GM12878 (cell line): ENCODE data around the gene GIPC3. TPM values are rescaled to one million over a fixed set of nuclear protein-coding genes. Genes with fewer than 3 reads are reported as not detected.

Source experiments
- ATAC-seq: fragments of 200-7000 bp; cut with Tn5 transposase; 3 replicates; pipeline ENCODE4 v1.9.1; 2020; ENCODE audit warnings: mild to moderate bottlenecking, moderate library complexity
- BruUV-seq: library from RNA; stranded (reverse); fragments of 400-500 nt; replicated peaks from 2 replicates; lab custom pipeline; 2021; lab: Mats Ljungman, UMichigan
- CTCF ChIA-PET: fragments of 300-600 bp; sonication (Branson Sonifier 250); formaldehyde crosslinking; extraction: SDS; loops from one replicate; lab custom pipeline; 2021; ENCODE audit warnings: inconsistent platforms; lab: Yijun Ruan, JAX
- POLR2A ChIA-PET: fragments of 350-600 bp; formaldehyde crosslinking; extraction: SDS; loops from one replicate; lab custom pipeline; 2021; ENCODE audit warnings: inconsistent platforms; lab: Charles Lee
- RAD21 ChIA-PET: fragments of 300-600 bp; sonication (Branson Sonifier 250); formaldehyde crosslinking; loops from one replicate; lab custom pipeline; 2023; ENCODE audit warnings: antibody characterized with exemption; ENCODE audit not compliant: unreplicated experiment; lab: Charles Lee
- SMC1A ChIA-PET: fragments of 300-600 bp; sonication (Branson Sonifier 250); formaldehyde crosslinking; loops from one replicate; lab custom pipeline; 2023; ENCODE audit not compliant: unreplicated experiment, uncharacterized antibody; lab: Charles Lee
- DNase-seq: peaks from one replicate; pipeline ENCODE4 v3.0.0-alpha.2; 2011; ENCODE audit warnings: low read depth, low spot score
- FAIRE-seq: peaks from 3 replicates; lab custom pipeline; 2011; peaks lifted over from hg19 to GRCh38; lab: Jason Lieb, UNC
- H2AFZ ChIP-seq: 2 replicates; pipeline ENCODE4 v1.6.0; 2011; ENCODE audit warnings: low read depth, low read length, control low read depth; ENCODE audit not compliant: control insufficient read depth
- H3K27ac ChIP-seq: 2 replicates; pipeline ENCODE4 v1.5.1; 2011; ENCODE audit warnings: control low read depth; ENCODE audit not compliant: control insufficient read depth, insufficient read depth
- H3K27me3 ChIP-seq, 2 experiments: replicated peaks in 1 of 2; 2 replicates each; pipeline versions ENCODE4 v1.6.0 to v1.6.1; 2011; ENCODE audit warnings: low read length in 1 of 2; ENCODE audit not compliant: control insufficient read depth in 2 of 2, insufficient read depth in 2 of 2
- H3K36me3 ChIP-seq, 2 experiments: 2 replicates each; pipeline ENCODE4 v1.5.1; 2011; ENCODE audit warnings: low read length in 1 of 2; ENCODE audit not compliant: control insufficient read depth in 2 of 2, insufficient read depth in 2 of 2
- H3K4me1 ChIP-seq: 2 replicates; pipeline ENCODE4 v1.6.1; 2011; ENCODE audit warnings: mild to moderate bottlenecking, low read length, moderate library complexity, mixed read lengths; ENCODE audit not compliant: control insufficient read depth, insufficient read depth
- H3K4me2 ChIP-seq: 2 replicates; pipeline ENCODE4 v1.6.0; 2011; ENCODE audit warnings: control low read depth; ENCODE audit not compliant: control insufficient read depth, insufficient read depth
- H3K4me3 ChIP-seq: fragments of 200-600 bp; sonication (generic); 2 replicates; pipeline ENCODE4 v1.5.1; 2016
- H3K79me2 ChIP-seq: 2 replicates; pipeline ENCODE4 v1.6.0; 2011; ENCODE audit warnings: low read length; ENCODE audit not compliant: control insufficient read depth, insufficient read depth
- H3K9ac ChIP-seq: 2 replicates; pipeline ENCODE4 v1.8.0; 2011; ENCODE audit warnings: low read length, control low read depth, mixed read lengths; ENCODE audit not compliant: control insufficient read depth, insufficient read depth
- H3K9me3 ChIP-seq: replicated peaks from 3 replicates; pipeline ENCODE4 v1.5.1; 2011; ENCODE audit warnings: mild to moderate bottlenecking, low read length; ENCODE audit not compliant: control insufficient read depth, insufficient read depth
- H4K20me1 ChIP-seq: 2 replicates; pipeline ENCODE4 v1.6.0; 2011; ENCODE audit not compliant: control insufficient read depth, insufficient read depth
- BCL11A ChIP-seq: IDR thresholded peaks from 2 replicates; pipeline ENCODE4 v1.6.1; 2011; ENCODE audit warnings: low read depth, low read length
- CBFB ChIP-seq: IDR thresholded peaks from 2 replicates; pipeline ENCODE4 v1.6.1; 2016; ENCODE audit warnings: antibody characterized with exemption, low read depth
- CHD4 ChIP-seq: fragments of 200-600 bp; sonication (generic); IDR thresholded peaks from 2 replicates; pipeline ENCODE4 v1.6.1; 2016; ENCODE audit warnings: mild to moderate bottlenecking
- KAT2A ChIP-seq: conservative IDR thresholded peaks from 2 replicates; pipeline ENCODE4 v1.6.1; 2011; ENCODE audit warnings: low read depth, low read length; ENCODE audit not compliant: control insufficient read depth
- MEF2B ChIP-seq: fragments of 450-650 bp; IDR thresholded peaks from 2 replicates; pipeline ENCODE4 v1.6.1; 2018; ENCODE audit warnings: mild to moderate bottlenecking, moderate library complexity; ENCODE audit not compliant: partially characterized antibody, poor library complexity, severe bottlenecking
- MXI1 ChIP-seq: fragments of 150-350 bp; IDR thresholded peaks from 2 replicates; pipeline ENCODE4 v1.6.1; 2011; ENCODE audit warnings: low read depth, mild to moderate bottlenecking, inconsistent platforms, low read length, improper control_type of control experiment
- NR2F1 ChIP-seq: fragments of 450-650 bp; conservative IDR thresholded peaks from 2 replicates; pipeline ENCODE4 v1.6.1; 2017; ENCODE audit warnings: mild to moderate bottlenecking
- PAX8 ChIP-seq: fragments of 450-650 bp; IDR thresholded peaks from 2 replicates; pipeline ENCODE4 v1.6.1; 2017; ENCODE audit warnings: mild to moderate bottlenecking, moderate library complexity
- PML ChIP-seq: IDR thresholded peaks from 2 replicates; pipeline ENCODE4 v1.6.1; 2012; ENCODE audit warnings: low read length, inconsistent platforms
- POLR2AphosphoS5 ChIP-seq: IDR thresholded peaks from 2 replicates; pipeline ENCODE4 v1.6.1; 2011; ENCODE audit warnings: mild to moderate bottlenecking, low read length, inconsistent platforms
- RCOR1 ChIP-seq: conservative IDR thresholded peaks from 2 replicates; pipeline ENCODE4 v1.6.1; 2012; ENCODE audit warnings: low read depth, low read length, improper control_type of control experiment
- SKIL ChIP-seq: fragments of 450-650 bp; IDR thresholded peaks from 2 replicates; pipeline ENCODE4 v1.6.1; 2017; ENCODE audit warnings: mild to moderate bottlenecking, low read depth, inconsistent platforms; ENCODE audit not compliant: poor library complexity, severe bottlenecking
- SMC3 ChIP-seq: IDR thresholded peaks from 2 replicates; pipeline ENCODE4 v1.6.1; 2011; ENCODE audit warnings: low read length, improper control_type of control experiment, borderline replicate concordance
- ZBED1 ChIP-seq: IDR thresholded peaks from 2 replicates; pipeline ENCODE4 v1.6.1; 2016; ENCODE audit warnings: borderline replicate concordance
- ZBTB11 ChIP-seq: fragments of 450-650 bp; formaldehyde crosslinking; IDR thresholded peaks from 2 replicates; pipeline ENCODE4 v1.5.0; 2022; ENCODE audit warnings: mild to moderate bottlenecking, missing genetic modification characterization
- ZBTB40 ChIP-seq: fragments of 450-650 bp; IDR thresholded peaks from 2 replicates; pipeline ENCODE4 v1.6.1; 2016; ENCODE audit warnings: mild to moderate bottlenecking, moderate library complexity, borderline replicate concordance
- ZNF274 ChIP-seq: IDR thresholded peaks from one replicate; pipeline ENCODE4 v1.8.0; 2011; ENCODE audit not compliant: insufficient read length, insufficient read depth
- WGBS: methylation state at CpG from one replicate; pipeline ENCODE4 v1.1.6; 2016; ENCODE audit warnings: low lambda C conversion rate; ENCODE audit not compliant: insufficient replicate concordance, insufficient coverage; ENCODE audit errors: missing lambda C conversion rate; 5-methylcytosine and 5-hydroxymethylcytosine counted together
- in situ Hi-C: fragments of 300-500 bp; cut with MboI; formaldehyde crosslinking; loops from 9 replicates; pipeline ENCODE4 v1.14.3; 2018; ENCODE audit warnings: mixed read lengths
- intact Hi-C: fragments of 100-400 bp; cut with micrococcal nuclease; formaldehyde crosslinking; loops from one replicate; pipeline ENCODE4 v1.14.2; 2022; ENCODE audit not compliant: unreplicated experiment
- polyA plus RNA-seq, 11 experiments: library from polyadenylated mRNA; depleted of rRNA in 4 of 11; unstranded in 6 of 11; stranded (reverse) in 5 of 11; fragments of >200 nt; fragmentation: Nextera tagmentation in 4 of 11; fragmentation: Illumina TruSeq in 1 of 11; extraction: Ambion mirVana in 4 of 11; extraction: Trizol in 1 of 11; gene quantifications; 1 replicate in 1 of 11; 2 replicates in 10 of 11; pipeline versions ENCODE4 v1.2.1 to v1.2.3, GENCODE V29; 2011 to 2016; ENCODE audit warnings: inconsistent platforms in 2 of 11, missing spikeins in 2 of 11, low read depth in 1 of 11
- total RNA-seq, 4 experiments: library from RNA; depleted of rRNA in 3 of 4; stranded (reverse); fragments of >200 nt in 3 of 4; fragmentation: Illumina TruSeq in 1 of 4; extraction: Trizol in 1 of 4; gene quantifications; 2 replicates each; pipeline versions ENCODE4 v1.2.1 to v1.2.3, GENCODE V29; 2013 to 2021

GIPC3 gene
- total and polyA plus RNA-seq, 10 of the 15 experiments (the other 5 are each of a cell fraction or from before 2014, with no cell fraction given) = not detected

- no TSS peak for BruUV-seq
Measured at GRCh38 chr19:3611841-3612240, 26.6 kb downstream of the GIPC3 start.

More at GRCh38 chr19:3611841-3612240, 26.6 kb downstream of the GIPC3 start:
- FAIRE-seq = no peak
- intact Hi-C loops = no loop called here
- ATAC-seq = no peak
- Histone ChIP-seq H3K4me3 (no peak overlapping the region), H3K9ac (no peak overlapping the region), H3K4me1 (no peaks in the 10 kb centered on the region), H3K79me2 (no peaks in the 10 kb centered on the region), H3K4me2 (no peak overlapping the region), H3K27me3 (no peaks in the 10 kb centered on the region), H2AFZ (no peak overlapping the region), H4K20me1 (no peaks in the 10 kb centered on the region), H3K9me3 (no peaks in the 10 kb centered on the region), H3K36me3 (peaks cover 0 to 8% of the 10 kb centered on the region in 2 experiments; a peak in 3 of 4 replicates), H3K27ac (no peak overlapping the region)
- WGBS = 97% methylated on average over 36 of the region's 36 CpGs
- TF ChIP-seq SMC3 (no peak), RCOR1 (no peak), MXI1 (no peak), MEF2B (no peak), PAX8 (no peak), KAT2A (no peak), ZNF274 (no peak), SKIL (no peak), ZBTB11 (CRISPR knock-in tag) (no peak), PML (no peak), NR2F1 (no peak), POLR2AphosphoS5 (no peak), ZBED1 (no peak), CHD4 (no peak), CBFB (no peak), BCL11A (no peak), ZBTB40 (no peak)
- ChIA-PET POLR2A (no interaction called here), SMC1A (no interaction called here), RAD21 (no interaction called here), CTCF (no interaction called here)
- in situ Hi-C loops = no loop called here
- no peak for DNase-seq
